Measurements from ENCODE around the gene SLC2A1. TPM values are rescaled to one million over a fixed set of nuclear protein-coding genes. Genes with fewer than 3 reads are reported as not detected.

Gene SLC2A1
- total RNA-seq, 1 donor from 2014 or later: 303 TPM

- no peak for DNase-seq (ENCODE audit: low spot score)
- H3K79me2 ChIP-seq (ENCODE audit: low read depth): peaks cover 39% of the 10 kb centered on the region
- H3K9ac ChIP-seq: no peak overlapping the region
- TF ChIP-seq CTCF (IDR thresholded peaks at IDR 0.05): no peak
- TF ChIP-seq EZH2 (IDR thresholded peaks at IDR 0.05): no peak
- TF ChIP-seq EZH2phosphoT487 (IDR thresholded peaks at IDR 0.05): no peak
- Mint-ChIP-seq H3K27ac (no peak overlapping the region), H3K4me1 (peaks cover 70% of the 10 kb centered on the region), H3K36me3 (peaks cover 48% of the 10 kb centered on the region), H3K4me3 (no peak overlapping the region), H3K27me3 (ENCODE audit: insufficient read depth, low read depth) (peaks cover 22% of the 10 kb centered on the region), H3K9me3 (no peaks in the 10 kb centered on the region)
- no peaks in the 10 kb centered on the region for H3K27me3 ChIP-seq
- H3K4me2 ChIP-seq: no peak overlapping the region
- no peak overlapping the region for H3K4me3 ChIP-seq
- peaks cover 82% of the 10 kb centered on the region for H4K20me1 ChIP-seq (ENCODE audit: low read depth)
- peak overlapping the region; percentile 48 for H3K27ac ChIP-seq
- peaks cover 84% of the 10 kb centered on the region for H3F3A ChIP-seq (ENCODE audit: low read depth)
- no peak overlapping the region for H2AFZ ChIP-seq (replicated peaks)
- H3K4me1 ChIP-seq: peaks cover 27% of the 10 kb centered on the region
- peaks cover 11% of the 10 kb centered on the region for H3K36me3 ChIP-seq
- no peaks in the 10 kb centered on the region for H3K9me3 ChIP-seq (ENCODE audit: low read depth)
These were observed 30.7 kb downstream of the SLC2A1 start for GRCh38 chr1:42927920-42928505.

GRCh38 chr1:42927274-42927841 is 31.3 kb downstream of the SLC2A1 start:
- Histone ChIP-seq H3K9me3 (ENCODE audit: low read depth) (no peaks in the 10 kb centered on the region), H3K9ac (no peak overlapping the region), H3K27ac (peak overlapping the region; percentile 48), H3K4me1 (peaks cover 33% of the 10 kb centered on the region), H3K4me2 (no peak overlapping the region), H3K36me3 (peaks cover 11% of the 10 kb centered on the region), H4K20me1 (ENCODE audit: low read depth) (peaks cover 75% of the 10 kb centered on the region), H3K4me3 (no peak overlapping the region), H2AFZ (replicated peaks) (no peak overlapping the region), H3F3A (ENCODE audit: low read depth) (peaks cover 91% of the 10 kb centered on the region), H3K79me2 (ENCODE audit: low read depth) (peaks cover 32% of the 10 kb centered on the region), H3K27me3 (no peaks in the 10 kb centered on the region)
- DNase-seq (ENCODE audit: low spot score): no peak
- Mint-ChIP-seq H3K27me3 (ENCODE audit: insufficient read depth, low read depth) (peaks cover 22% of the 10 kb centered on the region), H3K4me1 (peaks cover 69% of the 10 kb centered on the region), H3K36me3 (peaks cover 41% of the 10 kb centered on the region), H3K4me3 (no peak overlapping the region), H3K27ac (no peak overlapping the region), H3K9me3 (no peaks in the 10 kb centered on the region)
- no peak for TF ChIP-seq EZH2phosphoT487 (IDR thresholded peaks at IDR 0.05)
- TF ChIP-seq CTCF (IDR thresholded peaks at IDR 0.05): no peak
- TF ChIP-seq EZH2 (IDR thresholded peaks at IDR 0.05): no peak

GRCh38 chr1:42926879-42927242 is 31.8 kb downstream of the SLC2A1 start:
- Mint-ChIP-seq H3K36me3 (peaks cover 40% of the 10 kb centered on the region), H3K27ac (no peak overlapping the region), H3K27me3 (ENCODE audit: insufficient read depth, low read depth) (peaks cover 19% of the 10 kb centered on the region), H3K9me3 (no peaks in the 10 kb centered on the region), H3K4me1 (peaks cover 65% of the 10 kb centered on the region), H3K4me3 (no peak overlapping the region)
- Histone ChIP-seq H3K4me2 (no peak overlapping the region), H2AFZ (replicated peaks) (no peak overlapping the region), H3K79me2 (ENCODE audit: low read depth) (peaks cover 27% of the 10 kb centered on the region), H3F3A (ENCODE audit: low read depth) (peaks cover 94% of the 10 kb centered on the region), H3K4me1 (peaks cover 33% of the 10 kb centered on the region), H3K36me3 (peaks cover 11% of the 10 kb centered on the region), H3K9me3 (ENCODE audit: low read depth) (no peaks in the 10 kb centered on the region), H3K9ac (no peak overlapping the region), H4K20me1 (ENCODE audit: low read depth) (peaks cover 70% of the 10 kb centered on the region), H3K4me3 (no peak overlapping the region), H3K27me3 (no peaks in the 10 kb centered on the region), H3K27ac (peak overlapping the region; percentile 48)
- DNase-seq (ENCODE audit: low spot score): no peak
- TF ChIP-seq EZH2 (IDR thresholded peaks at IDR 0.05) (no peak), CTCF (IDR thresholded peaks at IDR 0.05) (no peak), EZH2phosphoT487 (IDR thresholded peaks at IDR 0.05) (no peak)

Measured in neural progenitor cell (in vitro differentiated cells).